Measurements from ENCODE around the gene SPRYD3.

GRCh38 chr12:53118751-53119300 is 39.6 kb upstream of the SPRYD3 start:
- TF ChIP-seq CTCF (IDR thresholded peaks at IDR 0.05) (no peak), POLR2A (IDR thresholded peaks at IDR 0.05) (no peak)

Measured in Peyer's patch (tissue), 4 donors.